SU-DHL-6 (cell line): ENCODE measurements around the gene ARHGEF4.

ENCODE experiments used
- EZH2phosphoT487 ChIP-seq: fragments of 200-600 bp; sonication (generic), shearing (Covaris generic); conservative IDR thresholded peaks from 2 replicates; pipeline ENCODE4 v1.6.1; 2018; ENCODE audit warnings: mild to moderate bottlenecking, antibody characterized with exemption, low read length, moderate library complexity, mixed read lengths
- TF ChIP-seq, protein P1 (sequence below): fragments of 200-600 bp; sonication (generic); IDR thresholded peaks from one replicate; pipeline ENCODE4 v1.5.1; 2017; ENCODE audit warnings: antibody characterized with exemption, mild to moderate bottlenecking, low read length, moderate library complexity; ENCODE audit not compliant: insufficient read depth, poor library complexity, severe bottlenecking

GRCh38 chr2:130915149-130915548, 78.4 kb downstream of the ARHGEF4 start:
- TF ChIP-seq, protein P1, sequence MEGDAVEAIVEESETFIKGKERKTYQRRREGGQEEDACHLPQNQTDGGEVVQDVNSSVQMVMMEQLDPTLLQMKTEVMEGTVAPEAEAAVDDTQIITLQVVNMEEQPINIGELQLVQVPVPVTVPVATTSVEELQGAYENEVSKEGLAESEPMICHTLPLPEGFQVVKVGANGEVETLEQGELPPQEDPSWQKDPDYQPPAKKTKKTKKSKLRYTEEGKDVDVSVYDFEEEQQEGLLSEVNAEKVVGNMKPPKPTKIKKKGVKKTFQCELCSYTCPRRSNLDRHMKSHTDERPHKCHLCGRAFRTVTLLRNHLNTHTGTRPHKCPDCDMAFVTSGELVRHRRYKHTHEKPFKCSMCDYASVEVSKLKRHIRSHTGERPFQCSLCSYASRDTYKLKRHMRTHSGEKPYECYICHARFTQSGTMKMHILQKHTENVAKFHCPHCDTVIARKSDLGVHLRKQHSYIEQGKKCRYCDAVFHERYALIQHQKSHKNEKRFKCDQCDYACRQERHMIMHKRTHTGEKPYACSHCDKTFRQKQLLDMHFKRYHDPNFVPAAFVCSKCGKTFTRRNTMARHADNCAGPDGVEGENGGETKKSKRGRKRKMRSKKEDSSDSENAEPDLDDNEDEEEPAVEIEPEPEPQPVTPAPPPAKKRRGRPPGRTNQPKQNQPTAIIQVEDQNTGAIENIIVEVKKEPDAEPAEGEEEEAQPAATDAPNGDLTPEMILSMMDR, result no peak
- TF ChIP-seq EZH2phosphoT487, result no peak
